Measurements from ENCODE around the gene SPIN1.

SPIN1 gene

DNA sequence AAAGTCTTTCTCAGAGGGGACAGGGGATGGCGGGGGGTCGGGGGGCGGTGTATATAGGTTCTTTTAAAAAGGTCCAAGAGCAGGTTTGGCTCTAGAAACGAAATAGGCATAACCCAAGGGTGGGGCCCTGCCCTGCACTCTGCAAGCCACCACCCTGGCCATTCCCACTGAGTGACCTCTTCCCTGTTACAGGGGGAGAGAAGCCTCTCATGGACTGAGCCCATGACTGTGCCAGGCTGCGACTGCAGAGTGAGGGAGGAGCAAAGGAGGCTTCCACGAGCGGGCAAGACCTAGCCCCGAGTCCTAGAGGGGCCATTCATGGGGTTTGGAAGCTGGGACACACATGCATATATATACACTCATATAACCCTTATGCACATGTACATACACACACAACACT is 136.7 kb downstream of the SPIN1 start (continued):
- TF ChIP-seq ZNF394 (tag by site-specific recombination; IDR thresholded peaks at IDR 0.05; ENCODE audit: borderline replicate concordance) (no peak), ZBTB6 (tag by site-specific recombination; IDR thresholded peaks at IDR 0.05) (no peak), ZNF768 (tag by site-specific recombination; IDR thresholded peaks at IDR 0.05) (no peak), ZNF548 (tag by site-specific recombination; IDR thresholded peaks at IDR 0.05) (no peak)

DNA sequence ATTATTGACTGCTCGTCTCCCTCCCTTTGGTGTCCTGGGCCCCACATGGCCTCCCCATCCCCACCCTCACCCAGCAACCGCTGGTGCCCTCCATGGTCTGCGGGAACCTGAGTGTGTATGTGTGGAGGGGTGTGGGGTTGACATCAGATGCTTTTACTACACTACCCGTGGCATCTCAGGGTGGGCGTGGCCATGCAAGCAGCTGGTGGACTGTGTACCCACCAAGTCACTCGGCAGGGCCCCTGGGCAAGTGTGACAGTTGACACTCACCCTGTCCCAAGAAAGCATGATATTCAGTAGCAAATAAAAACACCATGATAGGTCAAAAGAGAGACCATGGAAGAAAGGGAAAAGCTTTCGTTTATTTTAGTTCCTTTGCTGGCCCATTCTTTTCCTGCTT is 139.4 kb downstream of the SPIN1 start:
- TF ChIP-seq ZNF184 (tag by site-specific recombination; IDR thresholded peaks at IDR 0.05), result no peak
- TF ChIP-seq GLIS1 (tag by site-specific recombination; IDR thresholded peaks at IDR 0.05), result no peak
- TF ChIP-seq PATZ1 (tag by site-specific recombination; IDR thresholded peaks at IDR 0.05), result no peak
- TF ChIP-seq ZNF37A (tag by site-specific recombination; IDR thresholded peaks at IDR 0.05), result no peak
- no peak for TF ChIP-seq ZFP3 (tag by site-specific recombination; IDR thresholded peaks at IDR 0.05; ENCODE audit: low read depth)
- no peak for TF ChIP-seq IKZF3 (tag by site-specific recombination; IDR thresholded peaks at IDR 0.05)
- no peak for TF ChIP-seq HOXD13 (CRISPR knock-in tag; IDR thresholded peaks at IDR 0.05; ENCODE audit: borderline replicate concordance)
- no peak for TF ChIP-seq MEIS1 (CRISPR knock-in tag; IDR thresholded peaks at IDR 0.05; ENCODE audit: borderline replicate concordance)
- no peak for TF ChIP-seq ZNF626 (tag by site-specific recombination; IDR thresholded peaks at IDR 0.05)
- no peak for TF ChIP-seq ZNF26 (tag by site-specific recombination; IDR thresholded peaks at IDR 0.05)
- no peak for TF ChIP-seq ZNF280C (tag by site-specific recombination; IDR thresholded peaks at IDR 0.05)
- TF ChIP-seq, protein P1, sequence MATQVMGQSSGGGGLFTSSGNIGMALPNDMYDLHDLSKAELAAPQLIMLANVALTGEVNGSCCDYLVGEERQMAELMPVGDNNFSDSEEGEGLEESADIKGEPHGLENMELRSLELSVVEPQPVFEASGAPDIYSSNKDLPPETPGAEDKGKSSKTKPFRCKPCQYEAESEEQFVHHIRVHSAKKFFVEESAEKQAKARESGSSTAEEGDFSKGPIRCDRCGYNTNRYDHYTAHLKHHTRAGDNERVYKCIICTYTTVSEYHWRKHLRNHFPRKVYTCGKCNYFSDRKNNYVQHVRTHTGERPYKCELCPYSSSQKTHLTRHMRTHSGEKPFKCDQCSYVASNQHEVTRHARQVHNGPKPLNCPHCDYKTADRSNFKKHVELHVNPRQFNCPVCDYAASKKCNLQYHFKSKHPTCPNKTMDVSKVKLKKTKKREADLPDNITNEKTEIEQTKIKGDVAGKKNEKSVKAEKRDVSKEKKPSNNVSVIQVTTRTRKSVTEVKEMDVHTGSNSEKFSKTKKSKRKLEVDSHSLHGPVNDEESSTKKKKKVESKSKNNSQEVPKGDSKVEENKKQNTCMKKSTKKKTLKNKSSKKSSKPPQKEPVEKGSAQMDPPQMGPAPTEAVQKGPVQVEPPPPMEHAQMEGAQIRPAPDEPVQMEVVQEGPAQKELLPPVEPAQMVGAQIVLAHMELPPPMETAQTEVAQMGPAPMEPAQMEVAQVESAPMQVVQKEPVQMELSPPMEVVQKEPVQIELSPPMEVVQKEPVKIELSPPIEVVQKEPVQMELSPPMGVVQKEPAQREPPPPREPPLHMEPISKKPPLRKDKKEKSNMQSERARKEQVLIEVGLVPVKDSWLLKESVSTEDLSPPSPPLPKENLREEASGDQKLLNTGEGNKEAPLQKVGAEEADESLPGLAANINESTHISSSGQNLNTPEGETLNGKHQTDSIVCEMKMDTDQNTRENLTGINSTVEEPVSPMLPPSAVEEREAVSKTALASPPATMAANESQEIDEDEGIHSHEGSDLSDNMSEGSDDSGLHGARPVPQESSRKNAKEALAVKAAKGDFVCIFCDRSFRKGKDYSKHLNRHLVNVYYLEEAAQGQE (tag by site-specific recombination; IDR thresholded peaks at IDR 0.05), result no peak
- Histone ChIP-seq H3K27ac (ENCODE audit: extremely low read depth, low read depth, low read length) (no peak overlapping the region), H3K36me3 (ENCODE audit: control insufficient read depth in 2 of 2, insufficient read depth in 1 of 2, low read length in 2 of 2) (no peaks in the 10 kb centered on the region), H3K4me3 (ENCODE audit: low read depth, low read length) (no peak overlapping the region), H3K9me3 (ENCODE audit: control insufficient read depth, insufficient read depth, low read depth, low read length) (no peaks in the 10 kb centered on the region), H3K4me1 (ENCODE audit: control insufficient read depth, insufficient read depth, low read length) (no peaks in the 10 kb centered on the region)
- ChIA-PET CTCF (no interaction called here), POLR2A (no interaction called here)
